NCI-H146 (cell line): ENCODE results near the gene GFOD1.
"Not testable (repeated sequence)": the region's sequence is repeated elsewhere in the genome, so short reads cannot be mapped to it uniquely, and the experiment has no call there.

Source experiments
- DNase-seq: peaks from one replicate; lab custom pipeline; 2025; lab: John Stamatoyannopoulos, UW

GFOD1 gene

DNA sequence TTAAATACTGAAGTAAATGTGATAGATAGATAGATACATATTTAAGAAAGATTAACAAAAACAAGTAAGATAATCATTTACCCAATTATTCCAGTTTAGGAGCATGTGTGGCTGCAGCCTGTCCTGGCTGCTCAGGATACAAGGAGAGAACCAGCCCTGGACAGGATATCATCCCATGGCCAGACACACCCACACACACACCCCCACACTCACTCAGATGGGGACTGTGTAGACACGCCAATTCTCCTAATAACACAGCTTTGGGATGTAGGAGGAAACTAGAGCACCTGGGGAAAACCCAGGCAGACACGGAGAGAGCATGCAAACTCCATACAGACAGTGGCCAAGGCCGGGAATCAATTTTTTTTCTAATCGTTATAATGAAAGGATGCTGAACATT lies 45.6 kb downstream of the GFOD1 start:
- no peak for DNase-seq

DNA sequence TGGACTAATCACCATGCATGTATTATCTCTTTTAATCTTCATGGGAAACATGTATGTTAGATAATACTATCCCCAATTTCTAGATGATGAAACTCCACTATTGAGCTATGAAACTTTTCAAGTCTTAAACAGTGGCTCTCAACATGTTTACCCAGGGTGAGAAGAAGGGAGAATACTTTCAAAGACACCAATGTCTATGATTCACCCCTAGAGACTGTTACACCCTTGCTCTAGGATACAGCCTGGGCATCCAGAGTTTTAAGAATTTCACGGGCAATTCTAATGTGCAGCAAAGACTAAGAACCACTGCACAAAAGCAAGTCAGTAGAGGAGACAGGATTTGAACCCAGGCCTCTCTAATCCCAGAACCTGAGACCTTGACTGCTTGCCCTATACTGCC lies 47.8 kb downstream of the GFOD1 start:
- no peak for DNase-seq

DNA sequence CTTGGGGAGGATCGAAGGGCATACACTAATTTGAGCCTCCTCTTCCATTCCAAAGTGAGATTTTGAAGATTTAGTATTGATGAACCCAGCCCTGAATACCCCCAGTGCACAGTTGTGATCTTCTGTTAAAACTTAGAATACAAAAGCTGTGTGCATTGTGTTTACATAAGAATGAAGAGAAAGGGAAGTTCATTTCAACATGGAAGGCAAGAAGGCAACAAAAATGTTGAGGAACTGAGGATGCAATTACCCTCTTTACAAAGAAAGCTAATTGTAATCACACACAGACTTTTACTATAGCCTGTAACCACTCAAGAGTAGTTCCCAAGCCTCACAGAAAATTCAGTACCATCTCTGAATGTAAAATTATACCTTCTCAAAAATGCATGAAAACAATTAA lies 49.3 kb downstream of the GFOD1 start:
- no peak for DNase-seq

DNA sequence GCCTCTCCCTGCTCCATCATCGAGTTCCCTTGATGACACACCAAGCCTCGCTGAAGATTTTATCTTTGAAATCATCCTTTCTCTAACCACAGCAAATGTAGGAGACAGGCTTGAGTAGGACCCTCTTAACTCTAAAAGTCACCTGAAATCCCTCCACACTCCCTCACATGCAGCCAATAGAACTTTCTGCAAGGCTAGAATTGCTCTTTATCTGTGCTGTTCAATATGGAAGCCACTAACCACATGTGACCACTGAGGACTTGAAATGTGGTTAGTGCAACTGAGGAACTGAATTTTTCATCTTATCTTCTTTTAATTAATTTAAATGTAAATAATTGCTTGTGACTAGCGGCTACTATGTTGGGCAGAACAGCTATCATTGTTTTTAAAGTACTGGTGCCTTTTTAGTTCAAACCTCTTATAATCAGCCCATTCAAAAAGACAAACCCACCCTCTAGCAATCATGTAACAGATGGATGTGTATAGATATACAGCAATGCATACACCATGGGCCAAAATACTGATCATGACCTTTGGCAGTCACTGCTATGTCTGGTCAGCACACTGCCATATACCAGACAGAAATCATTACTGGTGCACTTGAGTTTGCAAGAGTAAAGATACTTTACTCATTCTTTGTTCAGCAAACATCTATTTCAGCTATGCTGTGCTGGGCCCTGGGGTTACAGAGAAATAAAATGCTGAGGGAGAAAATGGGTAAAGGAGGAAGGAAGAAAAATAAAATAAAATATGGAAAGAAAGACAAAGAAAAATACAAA lies 50.0 kb downstream of the GFOD1 start:
- DNase-seq, result no peak

GRCh38 chr6:13436399-13437217 lies 50.8 kb downstream of the GFOD1 start:
- DNase-seq, result no peak

- DNase-seq, result no peak
Observed at GRCh38 chr6:13435477-13436246, 51.7 kb downstream of the GFOD1 start.

DNA sequence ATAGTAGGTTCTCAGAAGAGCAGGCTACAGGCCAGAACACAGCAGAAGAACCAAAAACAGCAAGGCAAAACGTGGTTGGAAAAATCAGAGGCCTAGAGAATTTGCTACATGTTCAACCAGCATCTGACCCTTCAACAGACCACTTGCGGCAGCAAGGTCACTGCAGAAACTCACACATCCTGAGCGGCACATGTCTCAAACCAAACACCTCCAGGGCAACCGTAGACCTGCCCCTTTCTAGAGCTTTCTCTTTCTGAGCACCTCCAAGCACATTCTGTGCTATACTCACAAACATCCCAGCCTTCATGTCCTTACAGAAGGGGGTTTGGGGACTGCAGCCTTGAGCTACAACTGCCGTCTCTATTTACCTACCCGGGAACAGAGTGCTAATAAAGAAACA lies 52.6 kb downstream of the GFOD1 start:
- DNase-seq, result no peak

DNA sequence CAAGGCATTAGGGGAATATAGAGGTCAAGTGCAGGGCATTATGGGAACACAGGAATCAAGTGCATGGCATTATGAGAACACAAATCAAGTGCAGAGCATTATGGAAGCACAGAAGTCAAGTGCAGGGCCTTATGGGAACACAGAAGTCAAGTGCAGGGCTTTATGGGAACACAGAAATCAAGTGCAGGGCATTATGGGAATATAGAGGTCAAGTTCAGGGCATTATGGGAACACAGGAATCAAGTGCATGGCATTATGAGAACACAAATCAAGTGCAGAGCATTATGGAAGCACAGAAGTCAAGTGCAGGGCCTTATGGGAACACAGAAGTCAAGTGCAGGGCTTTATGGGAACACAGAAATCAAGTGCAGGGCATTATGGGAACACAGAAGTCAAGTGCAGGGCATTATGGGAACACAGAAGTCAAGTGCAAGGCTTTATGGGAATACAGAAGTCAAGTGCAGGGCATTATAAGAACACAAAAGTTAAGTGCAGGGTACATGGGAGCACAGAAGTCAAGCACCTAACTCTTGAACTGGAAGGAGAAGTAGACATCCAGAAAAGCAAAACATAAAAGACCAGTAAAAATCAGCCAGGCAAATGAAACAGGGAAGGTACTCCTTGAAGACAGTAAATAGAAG lies 53.1 kb downstream of the GFOD1 start:
- DNase-seq, result not testable (repeated sequence)

GRCh38 chr6:13433709-13434121 lies 53.7 kb downstream of the GFOD1 start:
- no peak for DNase-seq

GRCh38 chr6:13432526-13433184 lies 54.7 kb downstream of the GFOD1 start:
- no peak for DNase-seq

DNA sequence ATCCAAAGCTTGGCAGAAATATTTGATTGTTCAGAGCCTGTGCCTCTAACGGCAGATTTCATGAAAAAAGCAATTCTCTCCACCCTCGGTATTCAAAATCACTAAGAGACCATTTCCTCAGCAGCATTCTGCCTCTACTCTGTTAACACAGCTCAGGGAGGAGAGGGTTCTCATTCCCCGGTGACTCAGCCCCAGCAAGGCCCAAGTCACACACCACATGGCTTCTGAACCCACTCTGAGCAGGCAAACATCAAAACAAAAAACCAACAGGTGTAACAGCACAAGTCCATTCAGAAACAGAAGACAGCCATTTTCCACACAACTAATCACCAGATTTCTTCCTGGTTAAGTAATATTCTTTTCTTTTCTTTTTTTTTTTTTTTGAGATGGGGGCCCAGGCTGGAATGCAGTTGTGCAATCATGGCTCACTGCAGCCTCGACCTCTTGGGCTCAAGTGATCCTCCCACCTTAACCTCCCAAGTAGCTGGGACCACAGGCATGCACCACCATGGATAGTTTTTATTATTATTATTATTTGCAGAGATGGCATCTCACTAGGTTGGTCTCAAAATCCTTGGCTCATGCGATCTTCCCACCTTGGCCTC lies 55.4 kb downstream of the GFOD1 start:
- DNase-seq, result peak; percentile 33

GRCh38 chr6:13431059-13431656 lies 56.2 kb downstream of the GFOD1 start:
- DNase-seq, result no peak

DNA sequence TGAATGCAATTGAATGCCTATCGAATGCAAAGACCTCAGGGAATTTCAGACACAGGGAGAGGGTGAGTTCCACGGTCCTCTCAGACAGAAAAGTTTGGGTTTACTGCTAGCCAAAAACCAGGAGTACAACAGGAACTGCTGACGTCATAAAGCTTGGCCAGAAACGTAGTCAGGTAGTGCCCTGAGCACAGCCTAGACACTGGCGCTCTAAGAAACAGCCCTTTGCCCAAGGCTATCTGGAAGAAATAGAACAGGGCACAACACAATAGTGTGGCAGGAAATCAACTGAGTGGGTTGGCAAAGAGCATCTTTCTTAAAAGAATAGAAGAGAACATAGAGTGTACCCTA lies 58.0 kb downstream of the GFOD1 start:
- DNase-seq, result no peak

DNA sequence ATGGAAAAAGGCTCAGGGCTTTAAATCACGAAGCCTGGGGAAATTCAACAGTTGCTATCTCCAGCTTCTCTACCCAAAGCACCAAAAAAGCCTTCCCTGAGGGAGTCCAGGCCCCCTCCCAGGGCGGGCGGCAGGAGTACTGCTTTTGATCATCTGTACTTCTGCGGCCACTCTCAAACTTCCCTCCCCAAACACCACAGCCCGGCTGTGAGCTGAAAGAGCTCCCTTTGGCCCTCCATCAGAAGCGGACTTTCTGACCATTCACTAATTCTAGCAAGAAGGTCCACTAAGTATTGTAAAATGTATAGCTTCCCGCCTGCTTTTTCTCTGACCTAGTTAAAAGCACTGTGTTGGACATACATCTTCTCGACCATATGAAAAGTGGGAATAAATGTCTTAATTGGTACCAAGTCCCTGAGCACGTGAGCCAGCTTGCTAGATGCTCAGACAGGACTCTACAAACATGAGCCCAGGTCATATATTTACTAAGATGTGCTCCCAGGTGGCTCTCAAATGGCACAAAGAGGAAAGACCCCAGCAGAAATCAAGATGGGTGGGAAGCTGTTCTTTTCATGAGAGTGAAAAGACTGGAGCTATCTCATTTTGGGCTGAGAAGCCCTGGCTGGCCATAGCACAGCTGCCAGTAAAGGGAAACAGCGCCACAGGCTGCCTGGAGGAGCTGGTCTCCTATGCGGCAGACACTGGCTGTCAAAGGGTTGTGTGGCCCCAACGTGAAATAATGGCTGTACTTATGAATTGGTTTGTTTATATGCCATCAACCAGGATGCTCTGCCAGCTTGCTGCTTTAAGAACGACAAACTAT lies 58.6 kb downstream of the GFOD1 start:
- DNase-seq, result no peak

DNA sequence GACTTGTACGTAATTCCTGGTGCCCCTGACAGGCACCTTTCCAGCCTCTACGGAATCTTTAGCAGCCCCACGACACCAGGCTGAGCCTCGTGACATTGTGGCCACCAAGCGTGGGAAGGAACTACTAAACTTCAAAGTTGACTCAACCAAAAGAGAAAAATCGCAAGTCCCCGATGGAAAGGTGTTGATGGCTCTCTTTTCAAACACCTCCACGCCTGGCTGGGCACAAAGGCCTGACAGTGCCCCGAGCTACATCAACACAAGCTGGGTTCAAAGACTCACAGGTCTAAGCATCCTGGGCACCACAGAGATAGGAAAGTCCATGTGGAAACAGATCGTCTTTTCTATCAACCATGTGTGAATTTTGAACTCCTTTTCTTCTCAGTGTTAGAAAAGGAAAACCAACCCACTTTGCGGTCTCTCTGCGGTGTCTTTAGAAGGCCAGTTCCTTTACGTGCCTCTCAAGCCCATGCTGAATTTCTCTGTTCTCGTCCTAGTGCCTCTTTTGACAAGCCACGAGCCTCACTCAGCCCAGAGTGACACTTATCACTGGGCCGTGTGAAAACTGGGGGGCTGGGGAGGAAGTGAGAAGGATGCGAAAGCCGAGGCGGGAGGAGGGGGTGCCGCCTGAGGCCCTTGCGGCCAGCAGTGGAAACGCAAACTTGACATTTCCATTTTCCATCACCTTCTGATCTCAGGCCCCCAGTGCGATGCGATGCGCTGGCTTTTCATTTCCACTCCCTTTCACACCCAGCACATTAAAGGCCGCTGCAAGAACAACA lies 59.4 kb downstream of the GFOD1 start:
- no peak for DNase-seq

DNA sequence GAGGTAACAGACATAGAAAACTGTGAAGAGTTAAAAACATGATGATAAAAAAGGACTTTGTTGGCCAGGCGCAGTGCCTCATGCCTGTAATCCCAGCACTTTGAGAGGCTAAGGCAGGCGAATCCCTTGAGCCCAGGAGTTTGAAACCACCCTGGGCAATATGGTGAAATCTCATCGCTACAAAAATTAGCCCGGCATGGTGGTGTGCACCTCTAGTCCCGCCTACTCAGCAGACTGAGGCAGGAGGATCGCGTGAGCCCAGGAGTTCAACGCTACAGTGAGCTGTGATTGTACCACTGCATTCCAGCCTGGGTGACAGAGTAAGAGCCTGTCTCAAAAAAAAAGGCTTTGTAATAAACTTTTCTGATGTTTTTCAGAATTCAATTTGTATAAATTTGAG lies 60.1 kb downstream of the GFOD1 start:
- DNase-seq, result no peak

DNA sequence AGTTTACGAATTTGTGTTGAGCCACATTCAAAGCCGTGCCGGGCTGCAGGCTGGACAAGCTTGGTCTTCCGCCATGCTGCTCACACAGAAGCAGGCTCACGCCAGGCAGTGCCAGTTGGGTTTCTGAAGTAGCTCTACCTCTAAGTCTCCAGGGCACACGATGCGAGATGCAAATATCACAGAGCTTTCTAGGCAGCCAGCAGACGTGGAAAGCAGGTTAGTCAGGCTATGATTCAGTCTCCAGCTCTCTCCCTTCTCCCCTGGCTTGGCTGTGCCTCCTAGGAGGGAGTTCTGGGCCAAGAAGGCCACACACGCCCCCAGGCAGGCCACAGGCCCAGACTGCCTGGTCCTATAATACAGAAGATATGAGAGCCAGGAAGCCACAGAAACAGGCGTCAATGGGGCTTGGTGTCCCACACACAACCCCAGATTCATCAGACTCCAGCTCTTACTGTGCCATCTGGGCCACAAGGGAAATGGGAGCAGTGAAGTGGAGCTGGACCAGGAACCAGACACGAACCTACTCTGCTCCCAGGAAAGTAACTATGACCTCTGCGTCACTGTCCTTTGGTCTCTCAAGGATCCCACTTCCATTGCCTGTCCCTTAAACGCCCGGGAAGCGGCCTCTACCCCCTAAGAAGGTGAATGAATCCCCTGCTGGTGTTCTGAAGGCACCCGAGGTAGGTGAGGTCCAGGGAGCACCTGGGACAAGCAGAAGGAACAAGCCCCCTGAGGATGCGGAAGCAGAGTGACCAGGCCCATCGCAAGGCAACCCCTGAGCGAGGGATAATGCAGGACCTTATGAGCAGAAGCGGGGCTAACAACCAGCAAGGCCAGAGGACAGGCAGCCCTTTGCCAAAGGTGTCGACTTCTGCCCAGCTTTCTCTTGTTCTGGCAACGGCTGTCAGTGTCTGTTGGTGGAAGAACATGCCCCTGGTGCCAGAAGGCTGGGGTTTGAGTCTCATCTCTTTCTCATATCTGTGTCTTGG lies 61.2 kb downstream of the GFOD1 start:
- no peak for DNase-seq
